GM12892 (cell line): ENCODE data around the gene KRT82.

ENCODE experiments used
- POLR2A ChIP-seq: IDR thresholded peaks from 2 replicates; pipeline ENCODE4 v1.6.1; 2011; ENCODE audit warnings: low read depth, low read length, control low read depth
- POLR2AphosphoS5 ChIP-seq: IDR thresholded peaks from 2 replicates; pipeline ENCODE4 v1.6.1; 2011; ENCODE audit warnings: low read depth, low read length, control low read depth
- TAF1 ChIP-seq: IDR thresholded peaks from 2 replicates; pipeline ENCODE4 v1.6.1; 2011; ENCODE audit warnings: low read depth, mild to moderate bottlenecking, control low read depth, low read length, borderline replicate concordance

DNA sequence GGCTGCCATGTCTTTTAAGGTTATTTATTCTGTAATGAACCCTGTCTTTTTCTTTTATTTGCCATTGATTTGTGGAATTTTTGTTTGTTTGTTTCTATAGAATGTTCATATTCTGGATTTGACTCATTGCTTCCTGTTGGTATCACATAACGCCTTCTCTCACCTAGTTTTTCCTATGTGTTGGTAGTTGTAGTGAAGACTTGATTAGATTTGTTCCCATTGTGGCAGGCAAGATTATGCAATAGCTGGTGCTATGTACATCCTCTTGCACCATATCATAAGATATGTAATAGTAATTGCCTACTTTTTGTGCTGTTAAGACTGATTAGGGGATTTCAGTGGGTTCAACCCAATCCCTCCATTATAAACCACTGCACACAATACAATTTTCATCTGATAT lies 49.7 kb upstream of the KRT82 start:
- TF ChIP-seq POLR2A (no peak), POLR2AphosphoS5 (no peak), TAF1 (no peak)
